ENCODE measurements around the gene APOL2.

APOL2 gene

DNA sequence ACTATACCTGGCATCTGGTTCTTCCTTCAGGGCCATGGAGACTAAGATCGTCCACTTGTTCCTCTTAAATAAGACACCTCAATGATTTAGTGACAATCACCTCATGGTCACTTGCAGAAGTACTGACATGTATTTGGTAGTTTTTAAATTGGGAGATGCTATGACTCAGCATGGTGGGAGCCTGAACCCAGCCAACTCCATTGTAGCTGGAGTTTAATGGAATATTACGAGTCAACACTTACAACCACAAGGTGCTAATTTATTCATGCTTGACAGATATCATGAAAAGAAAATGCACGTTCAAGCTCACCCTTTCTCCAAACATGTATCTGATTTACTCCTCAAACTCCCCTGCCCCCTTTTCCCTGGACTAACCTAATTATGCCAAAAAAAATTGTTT, 62.2 kb downstream of the APOL2 start:
- H3K4me3 ChIP-seq (ENCODE audit: low read length), result no peak overlapping the region
- H3K36me3 ChIP-seq (ENCODE audit: control insufficient read depth, insufficient read depth, low read length, severe bottlenecking), result no peaks in the 10 kb centered on the region
- no peaks in the 10 kb centered on the region for H3K9me3 ChIP-seq (ENCODE audit: control insufficient read depth, low read length)
- H3K9ac ChIP-seq (ENCODE audit: low read length), result no peak overlapping the region
- H3K4me1 ChIP-seq (ENCODE audit: control insufficient read depth, insufficient read depth, low read length), result no peaks in the 10 kb centered on the region
- no peak for DNase-seq (ENCODE audit: low read depth)
- H3K27me3 ChIP-seq (replicated peaks; ENCODE audit: control insufficient read depth, insufficient read depth, low read length), result no peaks in the 10 kb centered on the region
